Adipose tissue (tissue), 3 donors: ENCODE measurements around the gene CD99. TPM values are rescaled to one million over a fixed set of nuclear protein-coding genes. Genes with fewer than 3 reads are reported as not detected.
A peak's percentile ranks its signal among the peaks of the same experiment; 100 is the strongest.

Experiments
- H3K27ac ChIP-seq: one replicate; pipeline ENCODE4 v1.5.1; 2013; ENCODE audit warnings: low read depth, low read length
- WGBS, 3 donors: extraction: QIAGEN DNeasy Blood & Tissue Kit; methylation state at CpG; one replicate each; pipeline ENCODE4 v1.1.7; 2013; 5-methylcytosine and 5-hydroxymethylcytosine counted together
- polyA plus RNA-seq, 3 donors: library from polyadenylated mRNA; stranded (reverse); fragments of 200-250 nt; gene quantifications; one replicate each; pipeline ENCODE4 v1.2.3, GENCODE V29; 2013
- donor health status: healthy with polysubstance abuse.
- donor health status: Bipolar disorder and iron deficiency.
- donor health status: healthy.

CD99 gene
- polyA plus RNA-seq, 3 donors: 150 to 408 (median 284) TPM

GRCh38 chrX:2693113-2694002 is 2.3 kb downstream of the CD99 start:
- peak overlapping the region; percentile 60 for H3K27ac ChIP-seq
- 57 to 68% (median 59%) methylated on average over 15 of the region's 15 CpGs for WGBS, 3 donors

DNA sequence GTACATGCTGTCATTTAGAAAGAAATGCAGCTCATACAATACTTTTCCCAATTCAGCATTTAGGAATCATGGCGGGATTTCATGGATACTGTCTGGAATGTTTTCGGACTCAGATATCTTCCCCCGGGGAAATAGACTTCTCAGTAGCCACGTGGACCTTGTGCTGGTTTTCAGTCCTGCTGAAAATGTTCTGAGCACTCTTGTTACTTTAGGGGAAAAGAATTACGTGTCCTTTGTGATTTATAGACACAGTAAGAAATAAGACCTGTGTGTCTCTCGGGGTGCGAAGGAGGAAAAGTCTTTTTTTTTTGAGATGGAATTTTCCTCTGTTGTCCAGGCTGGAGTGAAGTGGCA is 3.8 kb downstream of the CD99 start:
- no peak overlapping the region for H3K27ac ChIP-seq

DNA sequence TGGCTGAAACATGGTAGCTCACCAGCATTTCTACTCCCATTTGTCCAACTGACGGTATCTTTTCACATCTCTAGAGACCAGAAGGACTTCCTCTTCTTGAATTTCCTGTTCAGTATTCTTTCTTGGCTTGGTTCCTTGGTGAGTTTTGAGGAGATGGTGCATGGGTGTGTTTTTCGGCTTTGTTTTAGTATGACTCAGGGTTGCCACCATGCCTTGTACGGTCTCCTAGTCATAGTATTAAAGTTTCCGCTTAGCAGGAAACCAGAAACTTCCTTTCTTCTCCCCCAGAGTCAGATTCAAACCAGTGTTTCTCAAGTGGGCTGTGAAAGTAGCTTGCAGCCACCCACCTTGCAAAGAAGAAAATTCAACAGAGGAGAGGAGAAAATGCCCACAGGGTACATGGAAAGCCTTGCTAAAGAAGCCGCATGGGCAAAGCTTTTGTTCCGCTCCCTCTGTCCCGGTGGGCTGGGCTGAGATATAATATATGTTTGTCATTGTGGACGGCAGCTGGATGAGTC is 5.7 kb downstream of the CD99 start:
- WGBS, 3 donors: 25 to 75% (median 28%) methylated on average over 8 of the region's 8 CpGs

More for the DNA sequence above, 3.8 kb downstream of the CD99 start:
- WGBS, 3 donors: 61 to 71% (median 62%) methylated on average over 7 of the region's 7 CpGs

DNA sequence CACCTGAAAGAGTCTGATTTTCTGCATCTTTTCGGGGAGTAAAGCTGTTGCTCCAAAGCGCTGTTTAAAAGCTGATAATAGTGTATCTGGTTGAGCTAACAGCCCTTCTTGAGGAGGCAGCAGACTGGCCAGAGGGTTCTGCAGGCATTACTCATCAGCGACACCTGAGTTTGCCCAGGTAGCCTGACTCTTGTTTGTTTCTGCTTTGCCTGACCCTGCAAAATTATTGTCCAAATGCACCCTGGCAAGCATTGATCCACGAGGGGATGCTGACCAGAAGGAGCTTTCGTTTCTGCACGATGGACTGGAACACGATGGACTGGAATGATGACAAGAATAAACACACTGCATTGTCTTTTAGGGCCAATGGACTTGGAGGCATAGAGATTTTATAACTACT is 6.2 kb downstream of the CD99 start:
- 45 to 58% (median 49%) methylated on average over 7 of the region's 7 CpGs for WGBS, 3 donors
- H3K27ac ChIP-seq: no peak overlapping the region

More for the DNA sequence above, 5.7 kb downstream of the CD99 start:
- H3K27ac ChIP-seq: no peak overlapping the region

DNA sequence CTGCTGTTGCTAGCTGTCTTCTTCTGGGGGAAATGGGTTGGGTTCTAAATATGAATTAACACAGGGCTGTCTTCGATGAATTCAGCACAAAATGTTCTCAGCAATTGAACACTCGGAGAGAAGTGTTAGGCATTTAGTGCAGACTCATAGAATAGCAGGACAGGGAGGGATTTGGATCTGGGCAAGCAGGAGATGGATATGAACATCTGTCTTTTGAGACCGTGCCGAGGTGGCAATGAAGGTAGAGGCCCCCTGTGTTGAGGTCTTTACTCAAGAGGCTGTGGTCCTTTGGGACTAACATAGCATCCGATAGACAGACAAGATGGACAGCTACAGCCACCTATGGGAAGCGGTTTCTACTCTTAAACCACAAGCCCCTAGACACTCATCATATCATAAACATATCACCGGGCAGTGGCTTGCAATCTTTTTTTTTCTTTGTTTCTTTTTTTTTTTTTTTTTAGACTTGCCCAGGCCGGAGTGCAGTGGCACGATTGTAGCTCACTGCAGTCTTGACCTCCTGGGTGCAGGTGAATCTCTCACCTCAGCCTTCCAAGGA is 6.7 kb downstream of the CD99 start:
- WGBS, 3 donors: 64 to 70% (median 69%) methylated on average over 9 of the region's 9 CpGs
- no peak overlapping the region for H3K27ac ChIP-seq

GRCh38 chrX:2698604-2699003 is 7.5 kb downstream of the CD99 start:
- 63 to 90% (median 89%) methylated on average over 5 of the region's 5 CpGs for WGBS, 3 donors
- H3K27ac ChIP-seq: no peak overlapping the region

DNA sequence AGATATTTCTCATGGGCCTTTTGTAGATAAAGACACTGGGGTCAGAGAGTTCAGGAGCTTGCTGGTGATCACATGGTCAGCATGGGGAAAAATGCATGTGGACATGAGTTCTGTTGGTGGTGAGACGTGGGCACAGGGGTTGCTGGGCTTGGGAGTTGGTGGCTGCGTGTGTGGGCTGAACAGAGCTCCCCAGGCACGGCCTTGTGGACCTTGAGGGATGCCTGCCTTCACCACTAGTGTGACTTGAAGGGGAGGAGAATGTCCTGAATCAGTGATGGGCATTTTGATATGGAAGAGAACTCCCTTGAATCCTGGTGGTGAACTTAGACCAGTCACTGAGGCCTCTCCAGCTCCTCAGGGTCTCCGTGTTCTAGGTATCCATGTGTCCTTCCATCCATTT is 8.9 kb downstream of the CD99 start:
- no peak overlapping the region for H3K27ac ChIP-seq
- WGBS, 3 donors: 95 to 98% (median 96%) methylated on average over 4 of the region's 4 CpGs

- H3K27ac ChIP-seq: no peak overlapping the region
- WGBS, 3 donors: 97 to 98% (median 98%) methylated on average over 9 of the region's 9 CpGs
Measured at GRCh38 chrX:2700405-2701320, 9.6 kb downstream of the CD99 start.

DNA sequence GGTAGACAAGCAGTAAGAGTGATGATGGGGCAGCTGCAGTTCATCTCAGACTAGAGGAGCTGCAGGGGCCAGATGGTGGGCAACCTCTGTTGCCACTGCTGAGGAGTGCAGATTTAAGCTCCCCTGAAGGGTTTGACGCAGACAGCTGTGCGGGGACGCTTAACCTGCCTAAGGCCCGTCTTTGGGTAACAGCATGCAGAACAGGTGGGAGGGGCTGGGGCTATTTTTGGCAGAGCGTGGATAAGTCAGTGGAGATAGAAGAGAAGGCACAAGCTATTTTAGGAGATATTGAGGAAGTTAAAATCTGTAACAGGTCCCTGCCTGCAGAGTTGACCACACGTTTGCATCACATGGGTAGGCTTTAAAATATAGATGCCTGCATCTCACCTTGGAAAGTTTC is 10.5 kb downstream of the CD99 start:
- H3K27ac ChIP-seq: no peak overlapping the region
- 45 to 67% (median 56%) methylated on average over 6 of the region's 6 CpGs for WGBS, 3 donors

DNA sequence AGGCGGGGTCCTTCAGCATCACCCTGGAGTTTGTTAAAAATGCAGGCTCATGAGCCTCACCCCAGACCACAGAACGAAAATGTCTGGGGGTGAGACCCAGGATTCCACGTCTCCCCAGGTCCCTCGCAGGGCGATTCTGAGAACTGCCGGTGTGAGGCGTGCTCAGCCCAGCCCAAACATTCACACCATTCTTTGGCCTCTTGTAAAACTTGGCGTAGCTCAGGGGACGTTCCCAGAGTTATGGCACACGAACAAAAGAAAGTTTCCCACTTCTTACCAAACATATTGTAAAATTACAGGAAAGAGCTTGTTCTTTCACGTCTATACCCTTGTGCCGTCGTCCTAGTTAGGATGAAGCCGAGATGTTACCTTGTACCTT is 12.9 kb downstream of the CD99 start:
- H3K27ac ChIP-seq: no peak overlapping the region
- WGBS, 3 donors: 52 to 72% (median 55%) methylated on average over 14 of the region's 14 CpGs

DNA sequence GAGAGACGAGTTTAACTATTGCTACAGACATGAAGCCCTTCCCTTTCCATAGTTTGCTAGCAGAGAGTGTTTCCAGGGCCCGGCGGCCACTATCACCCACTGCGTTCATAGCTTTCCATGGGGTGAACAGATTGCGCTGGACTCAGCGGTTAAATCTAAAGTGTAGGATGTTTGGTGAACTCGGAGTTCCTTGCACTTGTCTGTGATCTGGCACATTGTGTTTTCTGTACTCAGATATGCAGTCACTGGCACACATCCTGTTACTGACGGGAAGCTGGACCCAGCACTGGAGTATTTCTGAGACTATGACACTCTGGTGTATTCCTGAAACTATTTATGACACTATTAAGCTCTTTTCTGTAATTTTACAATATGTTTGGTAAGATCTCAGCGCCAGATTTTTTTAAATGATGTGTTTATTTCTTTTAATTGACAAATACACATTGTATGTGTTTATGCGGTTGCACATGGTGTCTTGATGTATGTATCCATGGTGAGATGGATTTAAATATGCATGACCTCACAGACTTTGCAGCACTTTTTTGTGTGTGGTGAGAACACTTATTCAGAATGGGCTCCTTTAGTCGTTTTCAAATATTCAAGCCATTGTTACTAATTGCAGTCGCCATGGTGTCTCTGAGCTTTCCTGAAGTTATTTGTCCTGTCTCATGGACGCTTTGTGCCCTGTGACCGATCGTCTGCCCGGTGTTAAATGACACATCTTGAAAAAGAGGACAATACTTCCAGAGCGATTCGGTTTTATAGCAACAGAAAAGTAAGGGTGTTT is 14.1 kb downstream of the CD99 start:
- no peak overlapping the region for H3K27ac ChIP-seq
- WGBS, 3 donors: 66 to 71% (median 69%) methylated on average over 18 of the region's 18 CpGs

- H3K27ac ChIP-seq: no peak overlapping the region
- WGBS, 3 donors: 8 to 46% (median 18%) methylated on average over 12 of the region's 12 CpGs
Measured at GRCh38 chrX:2707334-2707760, 16.3 kb downstream of the CD99 start.

GRCh38 chrX:2708021-2708420 is 16.9 kb downstream of the CD99 start:
- 45 to 61% (median 55%) methylated on average over 6 of the region's 6 CpGs for WGBS, 3 donors
- H3K27ac ChIP-seq: no peak overlapping the region

DNA sequence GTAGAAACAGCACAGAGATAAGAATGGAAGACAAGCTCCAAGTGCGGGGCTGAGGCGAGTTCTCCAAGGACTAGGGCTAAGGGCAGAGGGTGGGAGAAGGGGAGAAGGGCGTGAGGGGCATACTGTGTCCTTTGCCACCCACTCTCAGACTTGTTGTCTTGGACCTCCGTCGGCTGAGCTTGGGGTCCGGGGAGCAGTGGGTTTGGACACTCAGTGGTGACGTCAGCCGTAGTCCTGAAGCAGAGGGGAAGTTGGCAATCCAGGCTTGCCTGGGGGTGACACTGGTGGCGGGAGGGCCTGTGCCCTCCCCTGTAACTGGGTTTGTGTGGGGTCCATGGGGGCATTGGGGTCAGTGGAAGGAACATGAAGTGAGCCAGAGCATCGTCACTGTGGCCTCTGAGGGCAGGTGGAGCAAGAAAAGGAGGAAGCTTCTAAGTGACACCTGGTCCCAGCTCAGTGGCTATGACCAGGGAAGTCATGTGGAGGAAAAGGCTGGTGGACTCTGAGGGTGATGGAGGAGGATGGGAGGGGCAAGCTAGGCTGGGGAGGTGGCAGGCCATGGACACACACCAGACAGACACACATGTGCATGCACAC is 17.6 kb downstream of the CD99 start:
- WGBS, 3 donors: 60 to 80% (median 63%) methylated on average over 10 of the region's 10 CpGs
- H3K27ac ChIP-seq: no peak overlapping the region

GRCh38 chrX:2709556-2709955 is 18.5 kb downstream of the CD99 start:
- WGBS, 3 donors: 82 to 89% (median 83%) methylated on average over 9 of the region's 9 CpGs
- no peak overlapping the region for H3K27ac ChIP-seq

DNA sequence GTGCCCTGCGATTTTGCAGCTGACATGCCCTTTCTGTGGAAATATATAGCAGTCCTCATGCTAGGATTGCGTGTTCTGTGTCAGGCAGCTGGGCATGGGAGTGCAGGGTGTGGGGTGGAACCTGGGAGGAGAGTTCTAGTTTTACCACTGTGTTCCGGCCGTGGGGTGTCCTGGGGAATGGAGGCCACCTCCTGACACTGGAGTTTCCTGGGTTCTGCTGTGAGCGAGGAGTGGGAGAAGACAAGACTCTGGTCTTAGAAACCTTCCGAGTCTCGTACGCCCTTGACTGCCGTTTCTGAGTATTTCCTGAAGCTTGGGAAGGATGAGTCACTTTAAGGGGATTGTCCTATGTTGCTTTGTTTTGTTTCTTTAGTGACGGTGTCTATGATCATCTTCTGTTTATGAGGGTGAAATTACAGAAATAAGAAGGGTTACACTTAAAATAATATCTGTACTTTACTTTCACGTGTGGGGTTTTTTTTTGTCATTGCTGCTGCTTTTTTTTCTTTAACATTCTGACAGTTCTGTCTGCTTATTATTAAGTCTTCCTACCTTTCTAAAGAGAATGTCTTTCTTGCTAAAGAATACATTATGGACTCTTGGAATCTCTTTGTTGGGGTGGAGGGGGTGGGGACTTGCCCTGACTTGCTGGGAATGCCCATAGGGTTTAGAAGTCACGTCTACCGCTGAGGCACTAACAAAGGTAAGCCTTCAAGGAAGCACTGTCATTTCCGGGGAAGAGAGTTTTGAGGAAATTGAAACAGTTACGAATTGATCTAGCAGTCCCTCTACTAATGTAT is 19.1 kb downstream of the CD99 start:
- 9 to 50% (median 17%) methylated on average over 15 of the region's 15 CpGs for WGBS, 3 donors
- no peak overlapping the region for H3K27ac ChIP-seq

DNA sequence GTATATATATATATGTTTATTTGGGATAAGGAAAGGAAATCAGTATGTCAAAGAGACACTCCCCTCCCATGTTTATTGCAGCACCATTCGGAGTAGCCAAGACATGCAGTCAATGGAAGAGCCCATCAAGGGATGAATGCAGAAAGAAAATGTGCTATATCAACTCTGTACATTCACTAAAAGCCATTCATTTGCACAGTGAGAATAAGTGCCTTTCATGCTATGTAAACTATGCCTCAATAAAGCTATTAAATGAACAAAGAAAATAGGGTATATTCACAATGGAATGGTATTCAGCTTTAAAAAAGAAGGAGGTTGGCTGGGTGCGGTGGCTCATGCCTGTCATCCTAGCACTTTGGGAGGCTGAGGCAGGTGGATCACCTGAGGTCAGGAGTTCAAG is 20.3 kb downstream of the CD99 start:
- WGBS, 3 donors: 95 to 96% (median 95%) methylated on average over 2 of the region's 2 CpGs
- no peak overlapping the region for H3K27ac ChIP-seq
